NCI-H748 (cell line): Measurements from ENCODE around the gene MUC5B.
"Not testable (repeated sequence)": the region's sequence is repeated elsewhere in the genome, so short reads cannot be mapped to it uniquely, and the experiment has no call there.

ENCODE experiments used
- DNase-seq: peaks from one replicate; lab custom pipeline; 2025; ENCODE audit not compliant: unreplicated experiment; lab: John Stamatoyannopoulos, UW

The MUC5B gene

GRCh38 chr11:1201395-1202153, 21.3 kb upstream of the MUC5B start:
- no peak for DNase-seq

- DNase-seq = no peak
Observed at GRCh38 chr11:1202154-1202775, 20.6 kb upstream of the MUC5B start.

GRCh38 chr11:1202776-1203504, 19.9 kb upstream of the MUC5B start:
- peak; percentile 64 for DNase-seq

- DNase-seq = no peak
Observed at GRCh38 chr11:1203505-1204271, 19.2 kb upstream of the MUC5B start.

GRCh38 chr11:1204381-1205101, 18.3 kb upstream of the MUC5B start:
- DNase-seq = no peak

- DNase-seq = no peak
Observed at GRCh38 chr11:1205121-1205986, 17.5 kb upstream of the MUC5B start.

GRCh38 chr11:1205987-1206331, 16.9 kb upstream of the MUC5B start:
- DNase-seq = no peak

GRCh38 chr11:1206391-1207271, 16.2 kb upstream of the MUC5B start:
- DNase-seq = no peak

GRCh38 chr11:1207401-1208143, 15.3 kb upstream of the MUC5B start:
- DNase-seq = no peak

GRCh38 chr11:1208144-1208393, 14.8 kb upstream of the MUC5B start:
- no peak for DNase-seq

- no peak for DNase-seq
Observed at GRCh38 chr11:1208394-1209261, 14.2 kb upstream of the MUC5B start.

GRCh38 chr11:1209371-1210057, 13.4 kb upstream of the MUC5B start:
- no peak for DNase-seq

GRCh38 chr11:1211838-1212237, 11.0 kb upstream of the MUC5B start:
- DNase-seq = no peak

- not testable (repeated sequence) for DNase-seq
Observed at GRCh38 chr11:1215826-1216225, 7.0 kb upstream of the MUC5B start.

- DNase-seq = no peak
Observed at GRCh38 chr11:1217151-1217550, 5.7 kb upstream of the MUC5B start.

- DNase-seq = peak; percentile 62
Observed at GRCh38 chr11:1218256-1218787, 4.5 kb upstream of the MUC5B start.
